HepG2 (cell line): ENCODE data around the gene PTGIS. TPM values are rescaled to one million over a fixed set of nuclear protein-coding genes. Genes with fewer than 3 reads are reported as not detected.

Experiments used
- ATF2 ChIP-seq: sonication (generic); formaldehyde crosslinking; IDR thresholded peaks from 2 replicates; pipeline ENCODE4 v1.4.0; 2020; ENCODE audit warnings: missing genetic modification reagents
- EHMT2 ChIP-seq: fragments of 200-600 bp; sonication (generic); IDR thresholded peaks from 2 replicates; pipeline ENCODE4 v1.7.0; 2017; ENCODE audit warnings: antibody characterized with exemption, low read depth, low read length, borderline replicate concordance
- MEIS1 ChIP-seq: sonication (generic); formaldehyde crosslinking; IDR thresholded peaks from 2 replicates; pipeline ENCODE4 v1.9.0; 2021; ENCODE audit warnings: mild to moderate bottlenecking, missing genetic modification reagents, moderate library complexity, borderline replicate concordance
- MXI1 ChIP-seq: IDR thresholded peaks from 3 replicates; pipeline ENCODE4 v1.6.1; 2012; ENCODE audit warnings: low read depth, low read length, inconsistent platforms, borderline replicate concordance
- PHF21A ChIP-seq: sonication (generic); formaldehyde crosslinking; IDR thresholded peaks from 2 replicates; pipeline ENCODE4 v1.5.0; 2020; ENCODE audit warnings: mild to moderate bottlenecking, missing genetic modification reagents
- RFXANK ChIP-seq: IDR thresholded peaks from 2 replicates; pipeline ENCODE4 v1.6.1; 2016
- SNAPC5 ChIP-seq: sonication (generic); formaldehyde crosslinking; IDR thresholded peaks from 2 replicates; pipeline ENCODE4 v1.8.1; 2023; ENCODE audit warnings: mild to moderate bottlenecking, missing genetic modification reagents, borderline replicate concordance
- ZBTB39 ChIP-seq: sonication (generic); formaldehyde crosslinking; IDR thresholded peaks from 2 replicates; pipeline ENCODE4 v1.5.0; 2020; ENCODE audit warnings: missing genetic modification reagents
- ZFY ChIP-seq: sonication (generic); formaldehyde crosslinking; IDR thresholded peaks from 2 replicates; pipeline ENCODE4 v1.4.0; 2020; ENCODE audit warnings: missing genetic modification reagents
- ZNF331 ChIP-seq: sonication (generic); formaldehyde crosslinking; IDR thresholded peaks from 2 replicates; pipeline ENCODE4 v1.4.0; 2020; ENCODE audit warnings: missing genetic modification reagents
- ZNF407 ChIP-seq: sonication (generic); formaldehyde crosslinking; IDR thresholded peaks from one replicate; pipeline ENCODE4 v1.5.1; 2020; ENCODE audit warnings: mild to moderate bottlenecking, missing genetic modification reagents; ENCODE audit errors: not compliant biosample characterization
- ZNF576 ChIP-seq: sonication (generic); formaldehyde crosslinking; IDR thresholded peaks from 2 replicates; pipeline ENCODE4 v1.4.0; 2020; ENCODE audit warnings: mild to moderate bottlenecking, missing genetic modification reagents
- ZSCAN29 ChIP-seq: sonication (generic); formaldehyde crosslinking; conservative IDR thresholded peaks from 2 replicates; pipeline ENCODE4 v1.4.0; 2020; ENCODE audit warnings: mild to moderate bottlenecking, missing genetic modification reagents
- polyA plus RNA-seq, 8 experiments: library from polyadenylated mRNA; depleted of rRNA in 3 of 8; stranded (reverse) in 7 of 8; unstranded in 1 of 8; fragments of >200 nt; fragmentation: Illumina TruSeq in 4 of 8; extraction: Trizol in 4 of 8; gene quantifications; 2 replicates each; pipeline versions ENCODE4 v1.2.1 to v1.2.3, GENCODE V29; 2011 to 2016; ENCODE audit warnings: low read depth in 4 of 8, missing spikeins in 1 of 8, mixed read lengths in 1 of 8; ENCODE audit not compliant: insufficient read depth in 1 of 8
- total RNA-seq, 5 experiments: library from RNA; depleted of rRNA; stranded (reverse); fragments of >200 nt; fragmentation: Illumina TruSeq; extraction: Trizol; gene quantifications; 2 replicates each; pipeline ENCODE4 v1.2.3, GENCODE V29; 2016; ENCODE audit warnings: low read depth in 1 of 5
- TF ChIP-seq, protein P1 (sequence below): sonication (generic); formaldehyde crosslinking; IDR thresholded peaks from 2 replicates; pipeline ENCODE4 v1.4.0; 2020; ENCODE audit warnings: low read depth, mild to moderate bottlenecking, missing genetic modification reagents

PTGIS gene
- total and polyA plus RNA-seq, 2 of the 13 experiments (the other 11 are each of a cell fraction or from before 2014, with no cell fraction given), result not detected

- TF ChIP-seq ZNF407 (CRISPR knock-in tag) (no peak), SNAPC5 (CRISPR knock-in tag) (no peak), EHMT2 (no peak), ATF2 (peak; percentile 76; the same call in 1 of the 2 replicates), ZSCAN29 (no peak), MXI1 (no peak), ZNF576 (no peak), ZFY (no peak), ZNF331 (CRISPR knock-in tag) (no peak), MEIS1 (CRISPR knock-in tag) (no peak), ZBTB39 (CRISPR knock-in tag) (0 out of 2 replicates have a peak, but pooled peaks have one; percentile 43), PHF21A (peak; percentile 38; the same call in 1 of the 2 replicates), RFXANK (CRISPR knock-in tag) (no peak)
- TF ChIP-seq, protein P1, sequence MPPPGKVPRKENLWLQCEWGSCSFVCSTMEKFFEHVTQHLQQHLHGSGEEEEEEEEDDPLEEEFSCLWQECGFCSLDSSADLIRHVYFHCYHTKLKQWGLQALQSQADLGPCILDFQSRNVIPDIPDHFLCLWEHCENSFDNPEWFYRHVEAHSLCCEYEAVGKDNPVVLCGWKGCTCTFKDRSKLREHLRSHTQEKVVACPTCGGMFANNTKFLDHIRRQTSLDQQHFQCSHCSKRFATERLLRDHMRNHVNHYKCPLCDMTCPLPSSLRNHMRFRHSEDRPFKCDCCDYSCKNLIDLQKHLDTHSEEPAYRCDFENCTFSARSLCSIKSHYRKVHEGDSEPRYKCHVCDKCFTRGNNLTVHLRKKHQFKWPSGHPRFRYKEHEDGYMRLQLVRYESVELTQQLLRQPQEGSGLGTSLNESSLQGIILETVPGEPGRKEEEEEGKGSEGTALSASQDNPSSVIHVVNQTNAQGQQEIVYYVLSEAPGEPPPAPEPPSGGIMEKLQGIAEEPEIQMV, result no peak
These were observed 59.3 kb downstream of the PTGIS start (continued) for GRCh38 chr20:49508435-49509199.
